IPS-NIHi7 (cell line): Measurements from ENCODE around the gene FBRSL1.
"Not testable (repeated sequence)": the region's sequence is repeated elsewhere in the genome, so short reads cannot be mapped to it uniquely, and the experiment has no call there.

Source experiments
- DNase-seq: peaks from one replicate; pipeline ENCODE4 v3.0.0; 2012; ENCODE audit warnings: mixed read lengths; ENCODE audit errors: extremely low spot score

The FBRSL1 gene

DNA sequence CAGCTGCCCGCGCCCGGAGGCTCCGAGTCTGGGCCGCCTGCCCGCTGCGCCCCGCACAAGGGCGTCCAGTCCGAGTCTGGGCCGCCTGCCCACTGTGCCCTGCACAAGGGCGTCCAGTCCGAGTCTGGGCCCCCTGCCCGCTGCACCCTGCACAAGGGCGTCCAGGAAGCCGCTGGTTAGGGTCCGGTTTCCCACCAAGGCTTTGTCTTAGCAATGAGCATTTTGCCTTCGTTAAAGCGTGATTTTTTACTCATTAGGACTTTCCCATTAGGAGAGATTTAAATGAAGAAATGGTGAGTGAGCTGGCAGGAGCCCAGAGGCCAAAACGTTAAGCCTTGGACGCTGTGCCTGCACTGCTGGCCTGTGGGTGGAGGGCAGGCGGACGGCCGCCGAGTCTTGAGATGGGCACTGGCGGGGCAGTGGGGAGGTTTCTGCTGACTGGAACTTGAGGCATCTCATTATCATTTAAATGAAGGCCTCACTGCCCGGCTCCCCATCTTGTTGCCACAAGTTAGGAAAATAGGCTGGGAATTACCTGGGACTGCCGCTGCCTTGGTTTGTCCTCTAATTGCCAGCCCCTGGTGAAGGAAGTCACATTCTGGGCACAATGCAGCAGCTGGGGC, 36.0 kb downstream of the FBRSL1 start:
- no peak for DNase-seq

DNA sequence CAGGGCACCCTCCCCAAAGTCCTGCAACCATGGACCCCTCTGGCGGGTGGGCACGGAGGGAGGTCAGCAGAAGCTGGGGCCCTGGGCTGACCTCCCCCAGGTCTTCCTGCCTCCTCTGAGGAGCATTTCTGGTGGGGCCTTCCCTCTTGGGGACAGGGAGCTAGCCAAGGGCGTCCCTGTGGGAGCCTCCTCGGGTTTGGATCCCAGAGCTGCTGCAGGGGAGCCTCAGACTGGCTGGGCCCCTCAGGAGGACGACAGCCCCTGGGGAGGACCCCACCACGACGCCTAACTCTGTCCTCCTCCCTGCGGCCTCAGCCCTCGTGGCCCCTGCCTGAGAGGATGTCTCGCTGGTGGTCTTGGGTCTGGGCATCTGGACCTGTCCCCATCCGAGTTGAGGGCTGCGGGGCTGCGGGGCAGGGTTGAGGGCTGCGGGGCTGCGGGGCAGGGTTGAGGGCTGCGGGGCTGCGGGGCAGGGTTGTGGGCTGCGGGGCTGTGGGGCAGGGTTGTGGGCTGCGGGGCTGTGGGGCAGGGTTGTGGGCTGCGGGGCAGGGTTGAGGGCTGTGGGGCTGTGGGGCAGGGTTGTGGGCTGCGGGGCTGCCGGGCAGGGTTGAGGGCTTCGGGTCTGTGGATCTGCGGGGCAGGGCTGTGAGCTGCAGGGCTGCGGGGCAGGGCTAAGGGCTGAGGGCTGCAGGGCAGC, 37.4 kb downstream of the FBRSL1 start:
- DNase-seq = no peak

DNA sequence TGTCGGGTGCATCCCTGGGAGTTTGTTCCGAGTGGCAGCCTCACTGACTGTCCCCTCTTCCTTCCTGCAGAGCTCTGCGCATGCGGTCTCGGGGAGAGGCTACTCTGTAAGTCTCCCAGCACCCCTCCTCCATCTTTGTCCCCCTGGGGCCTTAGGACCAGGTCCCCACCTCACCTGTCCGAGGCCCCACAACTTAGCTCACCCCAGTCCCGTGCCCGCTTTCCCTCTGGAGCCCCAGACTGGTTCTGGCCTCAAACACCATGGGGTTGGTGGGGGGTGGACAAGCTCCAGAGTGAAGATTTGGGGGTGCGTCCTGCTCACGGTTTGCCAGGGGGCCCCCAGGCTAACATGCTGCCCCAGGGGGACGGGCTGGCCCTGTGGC, 37.9 kb downstream of the FBRSL1 start:
- no peak for DNase-seq

DNA sequence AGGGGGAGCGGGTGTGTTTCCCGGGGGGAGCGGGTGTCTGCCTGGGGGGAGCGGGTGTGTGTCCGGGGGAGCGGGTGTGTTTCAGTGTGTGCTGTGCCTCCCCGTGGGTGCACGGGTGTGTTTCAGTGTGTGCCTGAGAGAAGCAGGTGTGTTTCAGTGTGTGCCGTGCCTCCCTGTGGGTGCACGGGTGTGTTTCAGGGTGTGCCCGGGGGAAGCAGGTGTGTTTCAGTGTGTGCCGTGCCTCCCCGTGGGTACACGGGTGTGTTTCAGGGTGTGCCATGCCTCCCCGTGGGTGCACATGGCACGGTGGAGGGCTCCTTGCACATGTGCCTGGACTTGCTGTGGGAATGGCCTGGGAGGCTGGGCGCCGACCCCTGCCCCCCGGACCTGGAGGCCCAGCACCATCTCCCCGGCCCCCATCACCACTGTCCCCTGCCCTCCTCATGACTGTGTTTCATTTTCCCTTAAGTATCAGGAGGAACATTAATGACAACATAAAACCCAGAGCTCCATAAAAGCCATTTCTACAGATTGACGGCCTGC, 38.7 kb downstream of the FBRSL1 start:
- no peak for DNase-seq

DNA sequence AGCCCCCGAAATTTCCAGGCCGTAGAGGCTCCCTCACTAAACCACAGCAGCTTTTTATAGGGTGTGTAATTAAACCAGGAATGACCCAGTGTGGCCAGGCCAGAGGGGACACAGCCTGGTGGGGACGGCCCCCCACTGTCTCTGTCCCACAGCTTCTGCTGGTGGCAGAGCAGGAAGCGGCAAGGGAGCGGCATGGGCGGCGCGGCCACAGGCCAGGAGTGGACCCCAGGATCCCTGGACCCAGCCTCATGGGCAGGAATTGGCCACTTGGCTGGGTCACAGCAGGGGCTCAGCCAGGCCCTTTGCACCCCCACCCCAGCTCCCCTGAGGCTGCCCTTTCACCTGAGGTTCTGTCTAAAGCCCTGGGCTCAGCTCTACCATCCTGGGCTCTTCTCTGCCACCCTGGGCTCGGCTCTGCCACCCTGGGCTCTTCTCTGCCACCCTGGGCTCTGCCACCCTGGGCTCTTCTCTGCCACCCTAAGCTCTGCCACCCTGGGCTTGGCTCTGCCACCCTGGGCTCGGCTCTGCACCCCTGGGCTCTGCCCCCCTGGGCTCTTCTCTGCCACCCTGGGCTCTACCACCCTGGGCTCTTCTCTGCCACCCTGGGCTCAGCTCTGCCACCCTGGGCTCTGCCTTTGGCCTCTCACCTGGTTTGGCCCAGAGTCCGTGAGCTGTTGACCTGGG, 39.3 kb downstream of the FBRSL1 start:
- DNase-seq = no peak

DNA sequence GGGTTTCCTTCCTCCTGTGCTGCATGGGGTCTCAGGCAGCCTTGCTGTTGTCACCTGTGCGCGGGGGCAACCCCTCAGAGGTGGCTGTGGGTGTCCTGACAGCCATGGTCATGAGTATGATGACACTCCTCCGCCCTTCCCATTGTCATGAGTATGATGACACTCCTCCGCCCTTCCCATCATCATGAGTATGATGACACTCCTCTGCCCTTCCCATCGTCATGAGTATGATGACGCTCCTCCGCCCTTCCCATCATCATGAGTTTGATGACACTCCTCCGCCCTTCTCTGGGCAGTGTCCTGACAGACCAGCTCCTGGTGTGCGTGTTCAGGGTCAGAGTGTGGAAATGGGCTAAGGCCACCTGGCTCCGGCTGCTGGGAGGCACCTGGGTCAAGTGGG, 40.0 kb downstream of the FBRSL1 start:
- DNase-seq = no peak

DNA sequence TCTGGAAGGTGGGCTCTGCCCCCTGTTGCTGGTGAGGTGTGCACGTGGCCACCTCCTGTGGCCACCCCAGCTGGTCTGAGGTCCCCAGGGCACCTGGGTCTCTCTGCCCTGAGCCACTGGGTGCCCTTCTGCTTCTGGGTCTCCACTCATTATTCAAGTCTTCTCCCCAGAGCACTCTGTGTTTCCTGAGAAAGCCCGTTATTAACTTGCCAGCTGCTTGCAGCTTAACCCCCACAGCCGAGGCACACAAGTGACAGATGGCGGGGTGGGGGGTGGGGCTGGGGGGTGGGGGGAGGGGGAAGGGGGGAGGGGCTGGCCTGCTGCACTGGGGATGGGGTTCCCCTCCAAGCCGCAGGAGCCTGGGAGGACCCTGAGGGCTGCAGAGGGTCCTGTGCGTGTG, 40.5 kb downstream of the FBRSL1 start:
- DNase-seq = no peak

DNA sequence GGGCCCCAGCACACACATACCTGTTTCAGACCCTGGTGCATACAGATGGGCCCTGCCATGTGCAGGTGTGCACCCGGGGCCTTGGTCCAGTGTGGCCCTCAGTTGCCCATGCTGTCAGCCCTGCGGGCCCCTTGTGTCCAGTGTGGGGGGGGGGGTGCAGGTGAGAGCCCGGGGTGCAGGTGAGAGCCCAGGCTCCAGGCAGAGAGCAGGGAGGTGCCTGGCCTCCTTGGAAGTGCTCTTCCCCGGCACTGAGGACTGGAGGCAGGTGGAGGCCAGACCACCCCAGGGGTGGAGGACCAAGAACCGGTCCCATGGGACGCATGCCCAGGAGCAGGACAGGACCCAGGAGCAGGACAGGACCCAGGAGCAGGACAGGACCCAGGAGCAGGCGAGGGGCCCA, 40.9 kb downstream of the FBRSL1 start:
- DNase-seq = no peak

DNA sequence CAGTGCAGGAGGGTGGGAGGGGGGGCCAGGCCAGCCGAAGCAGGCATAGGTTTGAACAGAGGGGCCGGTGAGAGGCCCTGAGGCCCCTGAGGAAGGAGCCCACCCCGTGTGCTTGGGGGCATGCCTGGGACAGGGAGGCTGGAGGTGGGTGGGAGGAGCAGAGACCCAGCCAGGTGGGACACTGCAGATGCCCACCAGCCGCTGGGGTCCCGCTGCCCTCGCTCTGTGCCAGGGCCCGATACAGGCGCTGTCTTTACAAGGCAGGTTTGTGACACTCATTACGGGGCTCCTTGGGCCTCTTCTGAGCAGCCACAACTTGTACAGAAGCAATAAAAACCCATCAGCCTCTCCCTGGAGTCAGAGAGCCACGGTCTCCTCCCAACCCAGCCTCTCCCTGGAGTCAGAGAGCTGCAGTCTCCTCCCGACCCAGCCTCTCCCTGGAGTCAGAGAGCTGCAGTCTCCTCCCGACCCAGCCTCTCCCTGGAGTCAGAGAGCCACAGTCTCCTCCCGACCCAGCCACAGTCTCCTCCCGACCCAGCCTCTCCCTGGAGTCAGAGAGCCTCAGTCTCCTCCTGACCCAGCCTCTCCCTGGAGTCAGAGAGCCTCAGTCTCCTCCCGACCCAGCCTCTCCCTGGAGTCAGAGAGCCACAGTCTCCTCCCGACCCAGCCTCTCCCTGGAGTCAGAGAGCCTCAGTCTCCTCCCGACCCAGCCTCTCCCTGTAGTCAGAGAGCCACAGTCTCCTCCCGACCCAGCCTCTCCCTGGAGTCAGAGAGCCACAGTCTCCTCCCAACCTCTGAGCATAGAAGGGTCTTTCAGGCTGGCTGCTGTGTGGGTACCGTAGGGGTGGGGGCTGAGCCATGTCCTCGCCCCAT, 43.0 kb downstream of the FBRSL1 start:
- not testable (repeated sequence) for DNase-seq

DNA sequence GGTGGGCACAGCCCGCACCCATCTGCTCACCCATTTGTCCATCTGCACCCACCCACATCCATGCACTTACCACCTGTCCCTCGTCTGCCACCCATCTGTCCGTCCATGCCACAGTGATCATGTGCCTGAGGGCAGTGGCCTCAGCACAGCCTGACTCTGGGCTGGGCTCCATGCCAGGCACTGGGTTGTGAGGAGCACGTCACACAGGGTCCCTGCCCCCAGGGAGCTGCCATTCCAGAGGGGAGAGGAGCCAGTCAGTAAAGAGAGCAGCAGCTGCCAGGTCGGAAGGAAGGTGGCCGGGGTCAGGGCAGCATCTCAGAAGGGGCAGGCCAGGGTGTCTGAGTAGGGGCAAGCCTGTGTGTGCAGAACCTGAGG, 43.6 kb downstream of the FBRSL1 start:
- no peak for DNase-seq

DNA sequence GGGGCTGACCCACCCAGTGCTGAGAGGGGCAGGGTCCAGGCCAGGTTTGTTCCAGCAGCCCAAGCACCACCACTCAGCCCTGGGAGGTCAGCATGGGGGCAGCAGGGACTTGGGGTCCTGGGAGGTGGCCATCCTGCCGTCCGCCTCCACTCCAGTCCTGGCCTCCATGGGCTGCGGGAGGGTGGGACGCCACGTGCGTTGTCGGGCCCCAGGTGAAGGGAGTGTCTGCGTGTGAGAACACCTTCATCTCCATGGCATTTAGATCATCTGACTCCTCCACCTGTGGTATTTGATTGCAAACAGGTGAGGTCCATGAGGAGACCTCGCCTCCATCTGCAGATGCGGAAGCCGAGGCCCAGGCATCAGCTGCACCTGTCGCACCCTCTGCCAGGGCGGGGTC, 44.1 kb downstream of the FBRSL1 start:
- DNase-seq = no peak

DNA sequence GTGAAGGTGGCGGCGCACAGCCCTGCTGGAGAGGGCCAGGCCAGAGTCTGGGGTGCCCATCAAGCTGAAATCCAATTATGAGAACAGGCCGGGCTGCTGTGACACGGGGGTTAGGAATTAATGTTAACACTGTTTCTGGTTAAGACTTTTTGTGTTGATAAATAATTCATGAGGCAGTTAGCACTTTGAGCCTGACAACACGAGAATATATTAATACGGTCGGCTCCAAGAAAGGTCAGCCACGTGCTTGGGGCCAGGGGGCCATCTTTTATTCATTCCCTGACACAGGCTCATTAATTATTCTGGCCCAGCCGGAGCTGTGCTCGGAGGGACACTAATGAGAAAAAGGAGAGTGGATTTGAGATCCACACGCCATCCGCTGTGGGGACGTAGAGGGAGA, 45.1 kb downstream of the FBRSL1 start:
- no peak for DNase-seq

DNA sequence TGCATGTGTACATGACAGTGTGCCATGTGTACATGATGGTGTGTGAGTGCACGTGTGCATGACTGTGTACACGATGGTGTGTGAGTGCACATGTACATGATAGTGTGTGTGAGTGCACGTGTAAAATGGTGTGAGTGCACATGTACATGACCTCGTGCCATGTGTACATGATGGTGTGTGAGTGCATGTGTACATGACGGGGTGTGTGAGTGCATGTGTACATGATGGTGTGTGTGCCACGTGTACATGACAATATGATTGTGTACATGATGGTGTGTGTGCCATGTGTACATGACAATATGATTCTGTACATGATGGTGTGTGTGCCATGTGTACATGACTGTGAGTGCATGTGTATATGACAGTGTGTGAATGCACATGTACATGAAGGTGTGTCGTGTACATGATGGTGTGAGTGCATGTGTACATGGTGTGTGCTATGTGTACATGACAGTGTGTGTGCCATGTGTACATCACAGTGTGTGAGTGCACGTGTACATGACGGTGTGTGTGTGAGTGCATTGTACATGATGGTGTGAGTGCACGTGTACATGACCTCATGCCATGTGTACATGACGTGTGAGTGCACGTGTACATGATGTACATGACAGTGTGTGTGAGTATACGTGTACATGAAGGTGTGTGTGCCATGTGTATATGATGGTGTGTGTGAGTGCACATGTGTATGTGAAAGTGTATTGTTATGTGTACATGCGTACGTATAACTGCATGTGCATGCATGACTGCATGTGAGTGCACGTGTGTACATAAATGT, 46.3 kb downstream of the FBRSL1 start:
- DNase-seq = no peak

DNA sequence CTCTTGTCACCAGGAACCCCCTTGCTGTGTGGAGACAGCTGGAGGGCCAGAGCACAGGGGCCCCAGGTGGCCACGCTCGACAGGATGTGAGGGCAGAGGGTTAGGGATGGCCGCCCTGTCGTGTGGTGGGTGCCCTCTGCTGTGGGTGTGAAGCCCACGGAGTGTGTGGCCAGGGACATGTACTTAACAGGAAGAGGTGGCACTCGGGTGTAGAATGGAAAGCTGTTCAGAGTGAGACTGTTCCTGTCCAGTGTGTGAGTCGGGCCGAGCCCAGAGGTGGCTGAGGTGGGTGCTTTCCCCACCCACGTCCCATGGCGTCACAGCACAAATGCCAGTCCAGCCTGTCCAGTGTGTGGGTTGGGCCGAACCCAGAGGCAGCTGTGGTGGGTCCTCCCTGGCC, 47.1 kb downstream of the FBRSL1 start:
- DNase-seq = no peak

DNA sequence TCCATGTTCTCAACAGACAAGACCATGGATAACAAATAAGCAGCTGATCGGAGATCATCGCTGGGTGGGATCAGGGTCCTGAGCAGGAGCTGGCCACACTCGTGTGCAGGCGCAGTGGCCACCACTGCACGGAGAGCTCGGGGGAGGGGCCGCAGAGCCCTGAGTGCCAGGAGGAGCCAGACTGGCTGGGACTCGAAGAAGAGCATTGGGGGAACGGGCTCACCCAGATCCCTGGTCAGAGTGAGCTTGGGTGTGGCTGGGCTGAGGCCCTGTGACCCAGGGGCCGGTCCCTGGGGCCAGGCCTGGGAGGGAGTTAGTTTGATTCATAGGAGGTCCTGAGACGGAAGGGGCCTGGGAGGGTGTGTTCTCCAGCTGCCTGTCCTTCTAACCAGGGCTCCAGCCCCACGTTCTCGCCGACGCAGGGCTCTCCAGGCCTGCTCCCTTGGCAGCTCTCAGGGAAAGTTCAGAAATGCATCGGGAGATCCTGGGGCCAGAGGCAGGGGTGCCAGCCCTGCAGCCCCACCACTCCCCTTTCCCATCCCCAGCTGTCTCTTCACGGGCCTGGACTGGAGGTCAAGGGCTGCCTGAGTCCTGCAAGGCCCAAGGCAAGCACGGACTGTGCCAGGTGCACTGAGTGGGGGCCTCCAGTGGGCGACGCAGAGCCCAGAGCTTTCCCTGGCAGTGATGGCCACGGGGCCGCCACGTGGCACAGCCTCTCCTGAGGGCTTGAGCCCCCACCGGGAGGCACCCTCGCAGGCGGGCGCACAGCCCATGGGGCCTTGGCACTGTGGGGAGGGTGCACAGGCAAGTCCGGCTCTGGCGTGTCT, 48.1 kb downstream of the FBRSL1 start:
- DNase-seq = no peak

DNA sequence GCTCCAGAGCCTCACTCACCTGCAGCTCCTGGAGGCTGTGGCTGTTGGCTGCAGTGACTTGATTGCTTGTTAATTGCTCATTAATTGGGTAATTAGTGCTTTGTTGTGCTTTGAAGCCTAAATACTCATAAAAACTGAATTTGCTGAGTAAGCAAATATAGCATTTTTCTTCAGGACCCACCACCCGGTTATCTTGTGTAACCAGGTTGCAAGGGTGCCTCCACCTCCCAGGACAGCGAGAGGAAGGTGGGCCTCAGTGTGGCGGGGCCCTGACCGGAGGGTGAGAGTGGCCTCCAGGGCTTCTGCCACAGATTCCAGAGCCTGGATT, 48.7 kb downstream of the FBRSL1 start:
- DNase-seq = no peak

DNA sequence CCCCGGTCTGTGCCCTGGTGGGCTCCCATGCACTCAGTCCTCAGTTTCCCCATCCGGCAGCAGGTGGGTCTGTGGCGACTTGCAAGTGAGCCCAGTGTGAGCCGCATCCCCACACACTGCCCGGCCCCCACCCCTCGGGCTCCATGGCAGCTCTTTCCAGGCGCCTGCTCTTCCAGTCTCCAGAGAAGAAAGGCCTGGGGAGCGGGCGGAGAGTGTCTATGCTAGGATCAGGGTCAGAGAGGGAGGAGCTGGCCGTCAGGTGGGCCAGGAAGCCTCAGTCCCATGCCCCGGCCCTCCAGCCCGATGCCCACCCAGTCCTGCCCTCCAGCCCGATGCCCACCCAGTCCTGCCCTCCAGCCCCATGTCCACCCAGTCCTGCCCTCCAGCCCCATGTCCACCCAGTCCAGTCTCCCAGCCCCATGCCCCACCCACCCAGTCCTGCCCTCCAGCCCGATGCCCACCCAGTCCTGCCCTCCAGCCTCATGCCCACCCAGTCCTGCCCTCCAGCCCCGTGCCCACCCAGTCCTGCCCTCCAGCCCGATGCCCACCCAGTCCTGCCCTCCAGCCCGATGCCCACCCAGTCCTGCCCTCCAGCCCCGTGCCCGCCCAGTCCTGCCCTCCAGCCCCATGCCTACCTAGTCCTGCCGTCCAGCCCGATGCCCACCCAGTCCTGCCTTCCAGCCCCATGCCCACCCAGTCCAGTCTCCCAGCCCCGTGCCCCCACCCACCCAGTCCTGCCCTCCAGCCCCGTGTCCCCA, 49.2 kb downstream of the FBRSL1 start:
- no peak for DNase-seq

DNA sequence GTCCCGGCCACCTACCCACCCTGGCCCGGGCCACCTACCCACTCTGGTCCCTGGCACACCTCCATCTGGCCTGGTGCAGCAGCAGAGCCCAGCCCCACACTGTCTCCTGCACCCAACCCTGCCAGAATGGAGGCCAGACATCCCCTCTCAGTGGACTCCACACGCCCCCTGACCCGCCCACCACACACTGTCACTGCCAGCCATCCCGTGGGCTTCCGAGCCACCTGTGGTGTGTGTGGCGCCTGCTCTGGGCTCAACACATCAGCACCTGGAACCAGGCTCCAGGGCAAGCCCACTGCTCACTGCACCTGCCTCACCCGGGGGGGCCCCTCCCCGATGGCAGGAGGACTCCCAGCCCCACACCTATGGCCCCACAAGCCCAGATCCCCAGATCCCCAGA, 50.5 kb downstream of the FBRSL1 start:
- no peak for DNase-seq

DNA sequence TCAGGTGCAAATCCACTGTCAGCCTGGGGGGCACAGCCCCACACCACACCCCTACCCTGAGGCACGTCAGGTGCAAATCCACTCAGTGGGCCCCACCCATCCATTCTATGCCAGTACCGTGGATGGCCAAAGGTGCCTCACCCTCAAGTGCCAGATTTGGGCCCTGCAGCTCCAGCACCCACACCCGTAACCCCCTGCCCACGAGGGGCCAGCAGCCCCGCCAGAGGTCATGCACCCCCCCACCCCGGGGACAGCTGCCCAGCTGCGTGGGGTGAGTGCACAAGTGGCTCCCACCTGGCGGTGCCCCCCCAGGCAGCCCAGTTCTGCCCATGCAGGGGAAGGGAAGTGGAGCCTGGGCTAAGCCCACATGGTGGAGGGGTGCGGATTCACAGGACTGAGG, 51.2 kb downstream of the FBRSL1 start:
- no peak for DNase-seq

DNA sequence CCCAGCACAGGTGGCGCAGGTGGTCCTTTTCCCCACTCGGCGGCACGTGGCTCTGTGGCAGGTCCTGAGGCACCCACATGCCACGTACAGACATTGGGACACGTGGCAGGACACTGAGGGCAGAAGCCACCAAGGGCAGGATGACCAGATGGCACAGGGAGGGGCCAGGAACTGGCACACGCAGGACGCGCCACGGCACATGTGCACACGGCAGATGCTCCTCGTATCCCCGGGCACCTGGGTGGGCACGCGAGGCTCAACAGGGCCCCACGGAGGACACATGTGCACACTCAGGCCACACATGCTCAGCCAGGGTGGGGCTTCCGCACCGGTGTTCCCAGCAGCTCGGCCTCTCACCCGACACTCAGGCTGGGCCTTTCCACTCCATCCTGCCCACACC, 52.0 kb downstream of the FBRSL1 start:
- DNase-seq = no peak
